ENCODE data around the gene RBMXL3.

Gene RBMXL3

GRCh38 chrX:115226929-115227328 is 37.7 kb downstream of the RBMXL3 start:
- Histone ChIP-seq H3K23ac (ENCODE audit: low read length) (no peak overlapping the region), H3K18ac (ENCODE audit: low read length) (no peak overlapping the region), H3K4ac (ENCODE audit: low read depth, low read length) (no peak overlapping the region), H4K8ac (ENCODE audit: low read depth, low read length) (no peak overlapping the region), H3K4me2 (ENCODE audit: low read length) (no peak overlapping the region), H2AFZ (ENCODE audit: insufficient read depth, low read length, poor library complexity) (no peak overlapping the region), H3K27me3 (ENCODE audit: insufficient read depth, low read length) (no peaks in the 10 kb centered on the region), H2BK120ac (ENCODE audit: insufficient read depth, low read length, poor library complexity) (no peak overlapping the region), H3K9me3 (ENCODE audit: insufficient read depth, low read depth, low read length) (no peaks in the 10 kb centered on the region), H3K4me3 (ENCODE audit: low read depth, low read length) (no peak overlapping the region), H3K14ac (ENCODE audit: low read length) (no peak overlapping the region), H2AK5ac (ENCODE audit: low read length) (no peak overlapping the region), H3K27ac (ENCODE audit: low read depth, low read length) (no peak overlapping the region), H3K9ac (ENCODE audit: low read length) (no peak overlapping the region), H3K79me1 (ENCODE audit: low read length) (no peaks in the 10 kb centered on the region), H4K12ac (ENCODE audit: low read depth, low read length) (no peak overlapping the region), H2BK5ac (ENCODE audit: low read depth, low read length, poor library complexity) (no peak overlapping the region), H3K36me3 (ENCODE audit: control insufficient read depth in 1 of 2, insufficient read depth in 2 of 2, low read length in 2 of 2) (no peaks in the 10 kb centered on the region), H3K79me2 (ENCODE audit: control insufficient read depth, insufficient read depth, low read length, poor library complexity) (no peaks in the 10 kb centered on the region), H2BK12ac (ENCODE audit: low read length) (no peak overlapping the region), H4K91ac (ENCODE audit: low read depth, low read length) (no peak overlapping the region), H3K4me1 (ENCODE audit: control insufficient read depth in 1 of 2, insufficient read depth in 2 of 2, low read length in 2 of 2) (no peaks in the 10 kb centered on the region)
- DNase-seq: no peak
- no CpG with 5 or more reads among the region's 1 CpG for whole genome bisulfite sequencing (ENCODE audit: extremely low coverage, insufficient coverage, insufficient read length)

GRCh38 chrX:115229337-115230003 is 40.3 kb downstream of the RBMXL3 start:
- Histone ChIP-seq H4K91ac (ENCODE audit: low read depth, low read length) (no peak overlapping the region), H3K4me2 (ENCODE audit: low read length) (no peak overlapping the region), H3K18ac (ENCODE audit: low read length) (no peak overlapping the region), H2AFZ (ENCODE audit: insufficient read depth, low read length, poor library complexity) (no peak overlapping the region), H3K9ac (ENCODE audit: low read length) (no peak overlapping the region), H3K27ac (ENCODE audit: low read depth, low read length) (no peak overlapping the region), H4K8ac (ENCODE audit: low read depth, low read length) (no peak overlapping the region), H2BK12ac (ENCODE audit: low read length) (no peak overlapping the region), H3K4me1 (ENCODE audit: control insufficient read depth in 1 of 2, insufficient read depth in 2 of 2, low read length in 2 of 2) (no peaks in the 10 kb centered on the region), H3K36me3 (ENCODE audit: control insufficient read depth in 1 of 2, insufficient read depth in 2 of 2, low read length in 2 of 2) (no peaks in the 10 kb centered on the region), H3K23ac (ENCODE audit: low read length) (no peak overlapping the region), H3K79me2 (ENCODE audit: control insufficient read depth, insufficient read depth, low read length, poor library complexity) (no peaks in the 10 kb centered on the region), H3K9me3 (ENCODE audit: insufficient read depth, low read depth, low read length) (no peaks in the 10 kb centered on the region), H2AK5ac (ENCODE audit: low read length) (no peak overlapping the region), H3K27me3 (ENCODE audit: insufficient read depth, low read length) (no peaks in the 10 kb centered on the region), H2BK120ac (ENCODE audit: insufficient read depth, low read length, poor library complexity) (no peak overlapping the region), H3K4me3 (ENCODE audit: low read depth, low read length) (no peak overlapping the region), H4K12ac (ENCODE audit: low read depth, low read length) (no peak overlapping the region), H3K14ac (ENCODE audit: low read length) (no peak overlapping the region), H2BK5ac (ENCODE audit: low read depth, low read length, poor library complexity) (no peak overlapping the region), H3K79me1 (ENCODE audit: low read length) (no peaks in the 10 kb centered on the region), H3K4ac (ENCODE audit: low read depth, low read length) (no peak overlapping the region)
- DNase-seq: no peak
- WGBS (ENCODE audit: extremely low coverage, insufficient coverage, insufficient read length): no CpG with 5 or more reads among the region's 4 CpGs

- Histone ChIP-seq H4K91ac (ENCODE audit: low read depth, low read length) (no peak overlapping the region), H3K79me2 (ENCODE audit: control insufficient read depth, insufficient read depth, low read length, poor library complexity) (no peaks in the 10 kb centered on the region), H2BK120ac (ENCODE audit: insufficient read depth, low read length, poor library complexity) (no peak overlapping the region), H3K36me3 (ENCODE audit: control insufficient read depth in 1 of 2, insufficient read depth in 2 of 2, low read length in 2 of 2) (no peaks in the 10 kb centered on the region), H3K9ac (ENCODE audit: low read length) (no peak overlapping the region), H3K18ac (ENCODE audit: low read length) (no peak overlapping the region), H3K27me3 (ENCODE audit: insufficient read depth, low read length) (no peaks in the 10 kb centered on the region), H2BK5ac (ENCODE audit: low read depth, low read length, poor library complexity) (no peak overlapping the region), H3K23ac (ENCODE audit: low read length) (no peak overlapping the region), H3K4me2 (ENCODE audit: low read length) (peak overlapping the region; percentile 91), H3K79me1 (ENCODE audit: low read length) (no peaks in the 10 kb centered on the region), H3K4me1 (ENCODE audit: control insufficient read depth in 1 of 2, insufficient read depth in 2 of 2, low read length in 2 of 2) (no peaks in the 10 kb centered on the region), H3K14ac (ENCODE audit: low read length) (no peak overlapping the region), H3K27ac (ENCODE audit: low read depth, low read length) (no peak overlapping the region), H3K4me3 (ENCODE audit: low read depth, low read length) (peak overlapping the region; percentile 83), H2AFZ (ENCODE audit: insufficient read depth, low read length, poor library complexity) (no peak overlapping the region), H2BK12ac (ENCODE audit: low read length) (no peak overlapping the region), H2AK5ac (ENCODE audit: low read length) (no peak overlapping the region), H3K4ac (ENCODE audit: low read depth, low read length) (no peak overlapping the region), H4K8ac (ENCODE audit: low read depth, low read length) (no peak overlapping the region), H4K12ac (ENCODE audit: low read depth, low read length) (no peak overlapping the region), H3K9me3 (ENCODE audit: insufficient read depth, low read depth, low read length) (no peaks in the 10 kb centered on the region)
- DNase-seq: no peak
- no CpG with 5 or more reads among the region's 6 CpGs for WGBS (ENCODE audit: extremely low coverage, insufficient coverage, insufficient read length)
Observed at GRCh38 chrX:115232933-115233496, 43.8 kb downstream of the RBMXL3 start.

GRCh38 chrX:115233497-115234455 is 44.6 kb downstream of the RBMXL3 start, which contains the start of gene LRCH2:
Gene LRCH2 (minus strand): TSS chrX:115234096. CDS start chrX:115234041, 55 bp downstream.
- Histone ChIP-seq H2AK5ac (ENCODE audit: low read length) (no peak within 1 kb of the TSS), H3K4ac (ENCODE audit: low read depth, low read length) (no peak within 1 kb of the TSS), H3K4me1 (ENCODE audit: control insufficient read depth in 1 of 2, insufficient read depth in 2 of 2, low read length in 2 of 2) (no peaks in the 10 kb centered on the region), H2BK12ac (ENCODE audit: low read length) (no peak within 1 kb of the TSS), H3K4me3 (ENCODE audit: low read depth, low read length) (peak within 1 kb of the TSS; percentile 83), H4K91ac (ENCODE audit: low read depth, low read length) (peak within 1 kb of the TSS; percentile 20), H4K8ac (ENCODE audit: low read depth, low read length) (no peak within 1 kb of the TSS), H3K4me2 (ENCODE audit: low read length) (peak within 1 kb of the TSS; percentile 91), H3K27me3 (ENCODE audit: insufficient read depth, low read length) (no peaks in the 10 kb centered on the region), H3K9ac (ENCODE audit: low read length) (no peak within 1 kb of the TSS), H3K36me3 (ENCODE audit: control insufficient read depth in 1 of 2, insufficient read depth in 2 of 2, low read length in 2 of 2) (no peaks in the 10 kb centered on the region), H2BK120ac (ENCODE audit: insufficient read depth, low read length, poor library complexity) (no peak within 1 kb of the TSS), H3K79me1 (ENCODE audit: low read length) (no peaks in the 10 kb centered on the region), H3K18ac (ENCODE audit: low read length) (no peak within 1 kb of the TSS), H2AFZ (ENCODE audit: insufficient read depth, low read length, poor library complexity) (peak within 1 kb of the TSS; percentile 52), H2BK5ac (ENCODE audit: low read depth, low read length, poor library complexity) (no peak within 1 kb of the TSS), H4K12ac (ENCODE audit: low read depth, low read length) (no peak within 1 kb of the TSS), H3K79me2 (ENCODE audit: control insufficient read depth, insufficient read depth, low read length, poor library complexity) (no peaks in the 10 kb centered on the region), H3K27ac (ENCODE audit: low read depth, low read length) (no peak within 1 kb of the TSS), H3K23ac (ENCODE audit: low read length) (no peak within 1 kb of the TSS), H3K9me3 (ENCODE audit: insufficient read depth, low read depth, low read length) (no peaks in the 10 kb centered on the region), H3K14ac (ENCODE audit: low read length) (no peak within 1 kb of the TSS)
- DNase-seq: no peak
- no CpG with 5 or more reads among the region's 59 CpGs for WGBS (ENCODE audit: extremely low coverage, insufficient coverage, insufficient read length)
